Keratinocyte (primary cell): ENCODE results near the gene GALNT14.

Experiments
- CTCF ChIP-seq, 3 experiments: IDR thresholded peaks in 1 of 3; conservative IDR thresholded peaks in 1 of 3; optimal IDR thresholded peaks in 1 of 3; 2 replicates in 2 of 3; 3 replicates in 1 of 3; pipeline versions ENCODE3 to v1.5.1; 2011; ENCODE audit warnings: low read length in 3 of 3, mild to moderate bottlenecking in 3 of 3, moderate library complexity in 2 of 3, control low read depth in 1 of 3, inconsistent platforms in 1 of 3; ENCODE audit not compliant: insufficient read depth in 2 of 3; ENCODE audit errors: extremely low read depth in 1 of 3
- EZH2 ChIP-seq: IDR thresholded peaks from one replicate; pipeline ENCODE4 v1.6.1; 2012; ENCODE audit warnings: inconsistent platforms, mild to moderate bottlenecking, low read length, moderate library complexity

- TF ChIP-seq CTCF (optimal IDR thresholded peaks at IDR 0.05 in 1 of 3, IDR thresholded peaks at IDR 0.05 in 1 of 3, conservative IDR thresholded peaks at IDR 0.05 in 1 of 3; ENCODE audit: extremely low read depth in 1 of 3, insufficient read depth in 2 of 3, low read length in 3 of 3) = no peak
- TF ChIP-seq EZH2 = no peak
Measured at GRCh38 chr2:30971231-30972025, 166.8 kb downstream of the GALNT14 start.
